Nephron progenitor cell (in vitro differentiated cells): ENCODE data around the gene ANP32A.

Experiments used
- DNase-seq: peaks from one replicate; pipeline ENCODE4 v3.0.0; 2021
- H3K27ac Mint-ChIP-seq: 2 replicates; pipeline ENCODE4 v1.8.0; 2021; ENCODE audit warnings: mild to moderate bottlenecking, moderate library complexity, mixed read lengths
- H3K27me3 Mint-ChIP-seq: 2 replicates; pipeline ENCODE4 v1.8.0; 2021; ENCODE audit warnings: mild to moderate bottlenecking, low read depth, mixed read lengths; ENCODE audit not compliant: poor library complexity
- H3K36me3 Mint-ChIP-seq: 2 replicates; pipeline ENCODE4 v1.8.0; 2021; ENCODE audit warnings: low read depth, mixed read lengths
- H3K4me1 Mint-ChIP-seq: 2 replicates; pipeline ENCODE4 v1.8.0; 2021; ENCODE audit warnings: mixed read lengths
- H3K4me3 Mint-ChIP-seq: 2 replicates; pipeline ENCODE4 v1.8.0; 2021; ENCODE audit warnings: mild to moderate bottlenecking, moderate library complexity, mixed read lengths
- H3K9me3 Mint-ChIP-seq: 2 replicates; pipeline ENCODE4 v1.8.0; 2021; ENCODE audit warnings: mild to moderate bottlenecking, moderate library complexity, mixed read lengths
- TF ChIP-seq, protein P1 (sequence below): fragments of 200-600 bp; sonication (generic); IDR thresholded peaks from 2 replicates; pipeline ENCODE4 v1.5.0; 2021; ENCODE audit warnings: antibody characterized with exemption

The ANP32A gene

DNA sequence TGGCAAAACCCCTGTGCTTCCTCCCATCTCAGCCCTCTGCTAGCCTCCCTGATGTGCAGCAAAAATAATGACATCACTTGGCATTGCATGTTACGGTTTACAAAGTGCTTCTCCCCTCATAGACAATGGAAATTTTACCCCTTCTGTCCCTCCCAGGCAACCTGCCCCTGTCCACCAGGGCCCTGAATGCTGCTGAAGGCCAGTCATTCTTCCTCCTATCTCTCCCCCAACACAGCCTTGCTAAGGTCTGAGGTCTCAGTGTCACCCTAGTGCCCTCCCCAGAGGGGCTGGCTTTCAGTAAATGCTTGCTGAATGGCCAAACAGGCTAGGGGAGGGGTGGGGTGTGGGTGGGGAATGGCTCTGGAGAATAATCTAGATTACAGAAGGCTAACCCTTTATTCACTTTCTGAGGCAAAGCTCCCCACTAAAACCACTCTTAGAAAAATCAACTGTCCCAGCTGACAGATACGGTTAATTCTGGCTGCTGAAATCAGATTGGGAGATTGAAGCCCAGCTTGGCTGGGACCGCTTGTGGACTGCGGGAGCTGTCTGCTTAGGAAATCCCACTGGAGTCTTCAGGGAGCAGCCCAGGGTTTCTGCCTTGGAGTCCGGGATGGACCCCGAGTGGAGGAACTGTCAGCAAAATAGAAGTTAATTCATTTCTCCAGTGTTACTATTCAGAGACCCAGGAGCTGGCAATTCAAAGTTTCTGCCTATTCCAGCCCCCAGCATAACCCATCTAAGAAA lies 22.9 kb downstream of the ANP32A start:
- DNase-seq = no peak
- peaks cover 84% of the 10 kb centered on the region for H3K4me1 Mint-ChIP-seq
- H3K4me3 Mint-ChIP-seq = peak overlapping the region; percentile 4
- H3K36me3 Mint-ChIP-seq = peaks cover 36% of the 10 kb centered on the region
- H3K27me3 Mint-ChIP-seq = no peaks in the 10 kb centered on the region
- H3K27ac Mint-ChIP-seq = peak overlapping the region; percentile 84
- TF ChIP-seq, protein P1, sequence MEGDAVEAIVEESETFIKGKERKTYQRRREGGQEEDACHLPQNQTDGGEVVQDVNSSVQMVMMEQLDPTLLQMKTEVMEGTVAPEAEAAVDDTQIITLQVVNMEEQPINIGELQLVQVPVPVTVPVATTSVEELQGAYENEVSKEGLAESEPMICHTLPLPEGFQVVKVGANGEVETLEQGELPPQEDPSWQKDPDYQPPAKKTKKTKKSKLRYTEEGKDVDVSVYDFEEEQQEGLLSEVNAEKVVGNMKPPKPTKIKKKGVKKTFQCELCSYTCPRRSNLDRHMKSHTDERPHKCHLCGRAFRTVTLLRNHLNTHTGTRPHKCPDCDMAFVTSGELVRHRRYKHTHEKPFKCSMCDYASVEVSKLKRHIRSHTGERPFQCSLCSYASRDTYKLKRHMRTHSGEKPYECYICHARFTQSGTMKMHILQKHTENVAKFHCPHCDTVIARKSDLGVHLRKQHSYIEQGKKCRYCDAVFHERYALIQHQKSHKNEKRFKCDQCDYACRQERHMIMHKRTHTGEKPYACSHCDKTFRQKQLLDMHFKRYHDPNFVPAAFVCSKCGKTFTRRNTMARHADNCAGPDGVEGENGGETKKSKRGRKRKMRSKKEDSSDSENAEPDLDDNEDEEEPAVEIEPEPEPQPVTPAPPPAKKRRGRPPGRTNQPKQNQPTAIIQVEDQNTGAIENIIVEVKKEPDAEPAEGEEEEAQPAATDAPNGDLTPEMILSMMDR = no peak
- H3K9me3 Mint-ChIP-seq = no peaks in the 10 kb centered on the region

DNA sequence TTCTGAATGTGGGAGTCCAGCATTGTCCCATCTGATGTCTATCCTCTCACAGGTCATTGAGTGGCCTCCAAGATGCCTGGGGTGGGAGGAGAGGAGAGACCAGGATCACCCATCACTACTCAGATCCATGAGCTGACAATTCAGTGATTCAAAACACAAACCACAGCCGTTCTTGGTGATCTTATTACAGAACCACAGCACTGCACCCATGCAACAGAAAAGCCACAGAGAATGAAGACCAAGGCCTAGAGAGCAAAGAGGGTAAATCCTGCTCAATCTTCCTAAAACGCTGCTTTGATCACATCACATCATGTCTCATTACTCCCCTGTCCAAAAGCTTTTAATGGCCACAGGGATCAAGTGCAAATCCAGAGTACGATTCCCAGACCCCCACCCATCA lies 23.5 kb downstream of the ANP32A start:
- H3K27me3 Mint-ChIP-seq = no peaks in the 10 kb centered on the region
- H3K4me1 Mint-ChIP-seq = peaks cover 87% of the 10 kb centered on the region
- peak overlapping the region; percentile 84 for H3K27ac Mint-ChIP-seq
- H3K9me3 Mint-ChIP-seq = no peaks in the 10 kb centered on the region
- TF ChIP-seq, protein P1 = no peak
- no peak for DNase-seq
- H3K4me3 Mint-ChIP-seq = no peak overlapping the region
- peaks cover 40% of the 10 kb centered on the region for H3K36me3 Mint-ChIP-seq

DNA sequence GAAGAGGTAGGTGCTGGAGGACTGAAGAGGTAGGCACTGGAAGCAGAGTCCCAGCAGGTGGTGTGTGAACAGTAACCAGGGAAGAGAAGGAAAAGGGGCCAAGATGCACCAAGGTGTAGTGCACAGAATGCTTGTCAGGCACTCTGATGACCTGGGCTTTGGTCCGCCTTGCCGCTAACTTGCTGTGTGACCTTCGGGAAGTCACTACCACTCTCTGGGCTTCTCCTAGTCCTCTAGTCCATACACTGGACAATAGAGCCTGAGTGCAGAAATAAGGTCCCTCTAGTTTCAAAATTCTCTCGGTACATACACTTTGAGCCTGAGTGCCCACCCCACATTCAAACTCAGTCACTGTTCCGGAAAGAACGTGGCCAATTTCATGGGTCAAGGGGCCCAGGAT lies 24.1 kb downstream of the ANP32A start:
- Mint-ChIP-seq H3K27ac (peak overlapping the region; percentile 92), H3K4me1 (peaks cover 87% of the 10 kb centered on the region), H3K36me3 (peaks cover 38% of the 10 kb centered on the region), H3K9me3 (no peaks in the 10 kb centered on the region), H3K27me3 (no peaks in the 10 kb centered on the region), H3K4me3 (no peak overlapping the region)
- TF ChIP-seq, protein P1 = no peak
- DNase-seq = no peak

DNA sequence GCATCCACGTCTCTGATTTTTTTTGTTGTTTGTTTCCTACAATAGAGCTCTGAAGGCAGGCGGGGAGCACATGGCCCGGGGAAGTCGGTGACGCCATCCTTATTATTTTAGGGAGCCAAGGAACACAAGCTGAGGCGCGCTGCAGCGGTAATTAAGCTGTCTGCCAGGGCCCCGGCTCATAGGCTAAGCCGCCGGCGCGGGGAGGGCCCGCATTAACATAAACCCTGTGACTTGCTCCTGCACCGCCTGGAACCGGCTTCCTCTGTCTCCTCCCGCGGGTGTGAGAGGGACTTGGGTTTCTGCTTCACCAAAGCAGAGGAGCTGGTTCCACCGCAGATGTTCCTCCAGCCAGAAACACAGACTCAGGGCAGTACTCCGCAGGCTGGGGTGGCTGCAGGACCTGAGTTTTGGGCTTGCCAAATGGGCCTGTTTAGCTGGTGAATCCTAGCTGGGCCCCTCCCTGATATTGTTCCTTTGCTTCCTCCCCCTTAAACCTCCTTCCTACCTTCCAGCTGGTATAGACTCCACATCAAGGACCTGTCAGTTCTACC lies 25.3 kb downstream of the ANP32A start:
- no peaks in the 10 kb centered on the region for H3K9me3 Mint-ChIP-seq
- DNase-seq = peak; percentile 81
- TF ChIP-seq, protein P1 = no peak
- H3K4me3 Mint-ChIP-seq = peak overlapping the region; percentile 66
- peaks cover 98% of the 10 kb centered on the region for H3K4me1 Mint-ChIP-seq
- no peaks in the 10 kb centered on the region for H3K27me3 Mint-ChIP-seq
- H3K27ac Mint-ChIP-seq = peak overlapping the region; percentile 92
- peaks cover 42% of the 10 kb centered on the region for H3K36me3 Mint-ChIP-seq

DNA sequence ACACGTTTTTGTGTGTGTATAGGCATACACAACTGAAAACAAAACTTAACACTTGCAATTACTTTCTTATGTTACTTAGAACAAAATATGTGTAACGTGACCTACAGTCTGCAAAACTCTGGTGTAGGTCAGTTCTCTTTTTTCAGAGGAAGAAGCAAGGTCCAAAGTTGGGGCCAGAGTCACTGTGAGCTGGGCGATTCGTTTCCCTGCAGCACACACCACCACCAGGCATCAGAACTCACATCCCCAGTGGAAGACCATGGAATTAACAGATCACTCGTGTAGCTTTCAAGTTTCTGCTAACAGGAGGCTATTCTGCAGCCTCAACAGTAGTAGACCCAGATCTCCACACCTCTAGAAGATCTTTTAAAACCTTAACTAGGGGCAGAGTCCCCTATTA lies 25.8 kb downstream of the ANP32A start:
- H3K9me3 Mint-ChIP-seq = no peaks in the 10 kb centered on the region
- TF ChIP-seq, protein P1 = no peak
- H3K27ac Mint-ChIP-seq = peak overlapping the region; percentile 59
- peaks cover 99% of the 10 kb centered on the region for H3K4me1 Mint-ChIP-seq
- H3K27me3 Mint-ChIP-seq = no peaks in the 10 kb centered on the region
- H3K4me3 Mint-ChIP-seq = peak overlapping the region; percentile 66
- DNase-seq = no peak
- peaks cover 37% of the 10 kb centered on the region for H3K36me3 Mint-ChIP-seq

GRCh38 chr15:68794307-68794706 lies 26.4 kb downstream of the ANP32A start:
- Mint-ChIP-seq H3K4me1 (peaks cover 99% of the 10 kb centered on the region), H3K4me3 (no peak overlapping the region)

More at GRCh38 chr15:68794307-68794706, 26.4 kb downstream of the ANP32A start:
- H3K27me3 Mint-ChIP-seq = no peaks in the 10 kb centered on the region
- H3K27ac Mint-ChIP-seq = peak overlapping the region; percentile 84
- TF ChIP-seq, protein P1 = no peak
- H3K36me3 Mint-ChIP-seq = peaks cover 33% of the 10 kb centered on the region
- DNase-seq = no peak
- no peaks in the 10 kb centered on the region for H3K9me3 Mint-ChIP-seq
